ENCODE results near the gene SPANXA1.
"Not testable (repeated sequence)": the region's sequence is repeated elsewhere in the genome, so short reads cannot be mapped to it uniquely, and the experiment has no call there.

Gene SPANXA1, protein sequence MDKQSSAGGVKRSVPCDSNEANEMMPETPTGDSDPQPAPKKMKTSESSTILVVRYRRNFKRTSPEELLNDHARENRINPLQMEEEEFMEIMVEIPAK

DNA sequence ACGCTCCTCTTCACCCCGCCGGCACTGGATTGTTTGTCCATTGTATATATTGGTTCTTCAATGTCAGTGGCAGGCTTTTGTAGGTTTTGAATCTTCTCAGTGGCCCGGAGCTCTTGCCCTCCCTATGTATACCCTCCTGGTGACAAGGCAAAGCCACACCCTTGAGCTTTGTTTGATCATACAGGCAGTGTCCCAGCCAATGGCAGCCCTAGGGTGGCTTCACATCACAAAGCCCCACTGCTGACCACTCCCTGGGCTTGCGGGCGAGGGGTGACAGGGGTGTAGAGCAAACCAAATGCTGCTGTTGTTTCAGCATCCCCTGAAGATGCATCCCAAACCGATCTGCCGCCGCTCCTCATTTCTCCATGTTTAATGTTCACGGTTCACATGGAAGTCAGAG, at the start of gene SPANXA1:
TSS of gene SPANXA1 (minus strand) at position 101 of the 400 bp plus-strand sequence. CDS start at position 41, 60 bp downstream.
- not testable (repeated sequence) for DNase-seq

DNA sequence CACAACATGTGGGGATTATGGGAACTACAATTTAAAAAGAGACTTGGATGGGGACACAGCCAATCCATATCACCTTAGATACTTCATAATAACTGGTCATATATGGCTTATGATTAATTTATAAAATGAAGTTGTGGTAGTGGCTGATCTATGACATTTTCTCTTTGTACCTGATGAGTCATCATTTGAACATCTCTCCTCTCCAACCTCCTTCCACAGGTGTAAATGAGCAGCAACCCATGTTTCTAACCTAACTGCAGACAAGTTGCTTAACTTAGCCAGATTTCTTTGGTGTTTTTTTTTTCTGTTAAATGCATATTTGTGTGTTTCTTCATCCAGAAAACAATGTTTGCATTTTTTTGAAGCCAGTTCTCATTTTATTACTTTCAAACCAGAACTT, 47.6 kb upstream of the SPANXA1 start:
- no peak for DNase-seq

DNA sequence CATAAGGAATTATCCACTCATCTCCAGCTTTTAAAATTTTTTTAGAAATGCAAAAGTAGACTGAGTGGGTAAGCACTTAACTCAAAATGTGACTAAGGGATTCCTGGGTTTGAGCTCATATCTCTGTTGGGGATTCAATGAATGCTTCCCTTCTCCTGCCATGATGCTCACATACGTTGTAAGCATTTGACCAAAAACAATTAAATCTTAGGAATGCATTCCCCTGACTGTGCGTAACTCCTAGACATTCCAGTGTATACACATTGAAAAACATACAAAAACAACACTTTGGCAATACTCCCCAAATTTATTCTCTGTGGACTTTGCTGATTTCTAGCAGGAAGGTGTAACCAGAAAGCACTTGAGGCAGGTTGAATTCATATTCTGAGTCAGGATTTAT, 34.8 kb upstream of the SPANXA1 start:
- DNase-seq: no peak

DNA sequence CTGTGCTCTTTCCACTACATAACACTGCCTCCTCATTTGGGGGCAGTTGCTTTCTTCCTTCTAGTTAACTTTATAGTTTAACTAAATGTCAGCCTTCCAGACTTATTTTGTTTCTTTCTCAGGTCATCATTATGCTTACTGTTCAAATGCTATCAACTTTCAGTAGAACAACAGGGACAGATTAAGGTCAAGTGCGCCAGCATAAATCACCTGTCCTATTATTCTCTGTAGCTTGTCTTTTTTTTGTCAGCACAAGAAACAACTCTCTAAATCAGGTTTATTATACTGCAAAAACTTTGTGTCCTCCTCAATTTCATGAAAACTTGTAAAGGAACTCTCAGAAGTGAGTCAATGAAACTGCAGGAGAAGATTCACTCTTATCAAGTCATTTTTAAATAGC, 24.6 kb upstream of the SPANXA1 start:
- DNase-seq: no peak

DNA sequence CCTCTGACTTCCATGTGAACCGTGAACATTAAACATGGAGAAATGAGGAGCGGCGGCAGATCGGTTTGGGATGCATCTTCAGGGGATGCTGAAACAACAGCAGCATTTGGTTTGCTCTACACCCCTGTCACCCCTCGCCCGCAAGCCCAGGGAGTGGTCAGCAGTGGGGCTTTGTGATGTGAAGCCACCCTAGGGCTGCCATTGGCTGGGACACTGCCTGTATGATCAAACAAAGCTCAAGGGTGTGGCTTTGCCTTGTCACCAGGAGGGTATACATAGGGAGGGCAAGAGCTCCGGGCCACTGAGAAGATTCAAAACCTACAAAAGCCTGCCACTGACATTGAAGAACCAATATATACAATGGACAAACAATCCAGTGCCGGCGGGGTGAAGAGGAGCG, 4.9 kb upstream of the SPANXA1 start, which contains the start of gene SPANXA2:
TSS of gene SPANXA2 (plus strand) at position 301 of the 400 bp plus-strand sequence. CDS start at position 361, 60 bp downstream.
- DNase-seq: not testable (repeated sequence)

DNA sequence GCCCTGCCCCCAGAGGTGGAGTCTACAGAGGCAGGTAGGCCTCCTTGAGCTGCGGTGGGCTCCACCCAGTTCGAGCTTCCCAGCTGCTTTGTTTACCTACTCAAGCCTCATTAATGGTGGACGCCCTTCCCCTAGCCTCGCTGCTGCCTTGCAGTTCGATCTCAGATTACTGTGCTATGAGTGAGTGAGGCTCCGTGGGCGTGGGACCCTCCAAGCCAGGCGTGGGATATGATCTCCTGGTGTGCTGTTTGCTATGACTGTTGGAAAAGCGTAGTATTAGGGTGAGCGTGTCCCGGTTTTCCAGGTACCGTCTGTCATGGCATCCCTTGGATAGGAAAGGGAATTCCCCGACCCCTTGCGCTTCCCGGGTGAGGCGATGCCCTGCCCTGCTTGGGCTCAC, 42.0 kb downstream of the SPANXA1 start:
- not testable (repeated sequence) for DNase-seq

Measured in CD4-positive, alpha-beta T cell treated with Interferon gamma for 1 hour (primary cell).